OCI-LY3 (cell line): ENCODE data around the gene NRGN.
A peak's percentile ranks its signal among the peaks of the same experiment; 100 is the strongest.

Experiments used
- CTCF ChIP-seq: fragments of 200-600, 300-600 bp; sonication (generic); IDR thresholded peaks from 2 replicates; pipeline ENCODE4 v1.5.1; 2014; ENCODE audit warnings: antibody characterized with exemption, low read length, low read depth
- EZH2phosphoT487 ChIP-seq: fragments of 200-600 bp; shearing (Covaris generic); IDR thresholded peaks from 2 replicates; pipeline ENCODE4 v1.6.1; 2018; ENCODE audit warnings: antibody characterized with exemption, mixed run types, low read depth

- TF ChIP-seq CTCF = peak; percentile 55
- no peak for TF ChIP-seq EZH2phosphoT487
Measured at GRCh38 chr11:124758355-124759265, 18.9 kb downstream of the NRGN start.
